Heart left ventricle (tissue), 13 donors: ENCODE data around the gene HSPB9.

ENCODE experiments used
- POLR2A ChIP-seq, 2 donors: fragments of 450-650 bp; IDR thresholded peaks; one replicate each; pipeline ENCODE4 v1.6.1; 2017; ENCODE audit warnings: antibody characterized with exemption in 2 of 2, mild to moderate bottlenecking in 2 of 2, moderate library complexity in 2 of 2
- TF ChIP-seq, protein P1 (sequence below), 12 donors: fragments of 200-600 bp; sonication (generic) in 4 of 12; IDR thresholded peaks; one replicate each; pipeline versions ENCODE4 v1.5.0 to v1.8.0; 2018 to 2022; ENCODE audit warnings: antibody characterized with exemption in 12 of 12, mild to moderate bottlenecking in 5 of 12
- donor health status: ischemic (EF 13 %, LVEDD 7.1; RV severe dilation, severe dysfunction).
- donor health status: DM: no; HTN: yes; CAD: no.
- donor health status: DM: no; HTN: no; CAD: no.
- donor health status: ischemic (EF 25% LVEDD 6.9; RV normal size, moderate dysfunction).
- donor health status: ischemic (EF 25% LVEDD 5.7; RV mildly dilated, moderate dysfunction).
- donor health status: ischemic (EF 35%, LVEDD 5.7; RV mildly dilated, moderate dysfunction).
- donor health status: nonischemic (EF 11% LVEDD 7.7; RV severe dilation, severe dysfunction).
- donor health status: DM: yes; HTN: yes; CAD: no.
- donor health status: PGD.
- donor health status: ischemic (EF 29% LVEDD 5.4; RV normal size, mild dysfunction).
- donor health status: nonischemic (EF 23%, LVEDD 6.1; RV moderate dilation, normal function).

GRCh38 chr17:42090964-42091790, 31.4 kb upstream of the HSPB9 start:
- TF ChIP-seq, protein P1, sequence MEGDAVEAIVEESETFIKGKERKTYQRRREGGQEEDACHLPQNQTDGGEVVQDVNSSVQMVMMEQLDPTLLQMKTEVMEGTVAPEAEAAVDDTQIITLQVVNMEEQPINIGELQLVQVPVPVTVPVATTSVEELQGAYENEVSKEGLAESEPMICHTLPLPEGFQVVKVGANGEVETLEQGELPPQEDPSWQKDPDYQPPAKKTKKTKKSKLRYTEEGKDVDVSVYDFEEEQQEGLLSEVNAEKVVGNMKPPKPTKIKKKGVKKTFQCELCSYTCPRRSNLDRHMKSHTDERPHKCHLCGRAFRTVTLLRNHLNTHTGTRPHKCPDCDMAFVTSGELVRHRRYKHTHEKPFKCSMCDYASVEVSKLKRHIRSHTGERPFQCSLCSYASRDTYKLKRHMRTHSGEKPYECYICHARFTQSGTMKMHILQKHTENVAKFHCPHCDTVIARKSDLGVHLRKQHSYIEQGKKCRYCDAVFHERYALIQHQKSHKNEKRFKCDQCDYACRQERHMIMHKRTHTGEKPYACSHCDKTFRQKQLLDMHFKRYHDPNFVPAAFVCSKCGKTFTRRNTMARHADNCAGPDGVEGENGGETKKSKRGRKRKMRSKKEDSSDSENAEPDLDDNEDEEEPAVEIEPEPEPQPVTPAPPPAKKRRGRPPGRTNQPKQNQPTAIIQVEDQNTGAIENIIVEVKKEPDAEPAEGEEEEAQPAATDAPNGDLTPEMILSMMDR (IDR thresholded peaks at IDR 0.05): no peak
- TF ChIP-seq POLR2A (IDR thresholded peaks at IDR 0.05): no peak
